MM.1S (cell line): ENCODE data around the gene FARP1.

Source experiments
- DNase-seq: peaks from one replicate; pipeline ENCODE4 v3.0.0-alpha.2; 2015
- H2AFZ ChIP-seq: fragments of 300-600 bp; sonication (generic); 2 replicates; pipeline ENCODE4 v1.6.0; 2016; ENCODE audit warnings: antibody characterized with exemption, low read length
- H3F3A ChIP-seq: fragments of 300-600 bp; sonication (generic); 2 replicates; pipeline ENCODE4 v1.6.1; 2016; ENCODE audit warnings: mild to moderate bottlenecking, antibody characterized with exemption, low read length, moderate library complexity, mixed read lengths; ENCODE audit not compliant: insufficient read depth
- H3K27ac ChIP-seq: fragments of 300-600 bp; sonication (generic); 2 replicates; pipeline ENCODE4 v1.5.1; 2016; ENCODE audit warnings: mild to moderate bottlenecking, low read length
- H3K27me3 ChIP-seq: fragments of 300-600 bp; sonication (generic); replicated peaks from 2 replicates; pipeline ENCODE4 v1.6.0; 2016; ENCODE audit warnings: low read length; ENCODE audit not compliant: insufficient read depth
- H3K36me3 ChIP-seq: fragments of 300-600 bp; sonication (generic); replicated peaks from 2 replicates; pipeline ENCODE4 v1.6.1; 2016; ENCODE audit warnings: mild to moderate bottlenecking, low read length, mixed read lengths; ENCODE audit not compliant: insufficient read depth
- H3K4me1 ChIP-seq: fragments of 300-600 bp; sonication (generic); 2 replicates; pipeline ENCODE4 v1.6.1; 2016; ENCODE audit warnings: low read length, mixed read lengths
- H3K4me2 ChIP-seq: fragments of 300-600 bp; sonication (generic); 2 replicates; pipeline ENCODE4 v1.6.0; 2016; ENCODE audit warnings: low read depth, low read length
- H3K4me3 ChIP-seq: fragments of 300-600 bp; sonication (generic); 2 replicates; pipeline ENCODE4 v1.5.1; 2016; ENCODE audit warnings: low read length, mixed read lengths
- H3K79me2 ChIP-seq: fragments of 300-600 bp; sonication (generic); 2 replicates; pipeline ENCODE4 v1.6.1; 2016; ENCODE audit warnings: mixed run types, low read length, mixed read lengths
- H3K9ac ChIP-seq: fragments of 300-600 bp; sonication (generic); 2 replicates; pipeline ENCODE4 v1.6.1; 2016; ENCODE audit warnings: low read length, mixed read lengths
- H3K9me2 ChIP-seq: fragments of 300-600 bp; sonication (generic); replicated peaks from 2 replicates; pipeline ENCODE4 v1.6.1; 2016; ENCODE audit warnings: mild to moderate bottlenecking, low read length, mixed read lengths; ENCODE audit not compliant: insufficient read depth
- H3K9me3 ChIP-seq: fragments of 300-600 bp; sonication (generic); replicated peaks from 2 replicates; pipeline ENCODE4 v1.6.1; 2016; ENCODE audit warnings: mild to moderate bottlenecking, low read length, mixed read lengths; ENCODE audit not compliant: insufficient read depth
- H4K20me1 ChIP-seq: fragments of 300-600 bp; sonication (generic); 2 replicates; pipeline ENCODE4 v1.6.1; 2016; ENCODE audit warnings: mild to moderate bottlenecking, low read length, moderate library complexity, mixed read lengths; ENCODE audit not compliant: insufficient read depth
- EZH2 ChIP-seq: fragments of 300-600 bp; sonication (generic); optimal IDR thresholded peaks from 2 replicates; pipeline ENCODE3; 2017; ENCODE audit warnings: low read depth, mild to moderate bottlenecking, antibody characterized with exemption, low read length, mixed read lengths
- EZH2phosphoT487 ChIP-seq: fragments of 300-600 bp; sonication (generic); IDR thresholded peaks from 2 replicates; pipeline ENCODE4 v1.6.1; 2018; ENCODE audit warnings: antibody characterized with exemption, low read length
- TF ChIP-seq, protein P1 (sequence below): fragments of 300-600 bp; sonication (generic); IDR thresholded peaks from 2 replicates; pipeline ENCODE4 v1.5.1; 2016; ENCODE audit warnings: antibody characterized with exemption, low read length, mixed read lengths

FARP1 gene

DNA sequence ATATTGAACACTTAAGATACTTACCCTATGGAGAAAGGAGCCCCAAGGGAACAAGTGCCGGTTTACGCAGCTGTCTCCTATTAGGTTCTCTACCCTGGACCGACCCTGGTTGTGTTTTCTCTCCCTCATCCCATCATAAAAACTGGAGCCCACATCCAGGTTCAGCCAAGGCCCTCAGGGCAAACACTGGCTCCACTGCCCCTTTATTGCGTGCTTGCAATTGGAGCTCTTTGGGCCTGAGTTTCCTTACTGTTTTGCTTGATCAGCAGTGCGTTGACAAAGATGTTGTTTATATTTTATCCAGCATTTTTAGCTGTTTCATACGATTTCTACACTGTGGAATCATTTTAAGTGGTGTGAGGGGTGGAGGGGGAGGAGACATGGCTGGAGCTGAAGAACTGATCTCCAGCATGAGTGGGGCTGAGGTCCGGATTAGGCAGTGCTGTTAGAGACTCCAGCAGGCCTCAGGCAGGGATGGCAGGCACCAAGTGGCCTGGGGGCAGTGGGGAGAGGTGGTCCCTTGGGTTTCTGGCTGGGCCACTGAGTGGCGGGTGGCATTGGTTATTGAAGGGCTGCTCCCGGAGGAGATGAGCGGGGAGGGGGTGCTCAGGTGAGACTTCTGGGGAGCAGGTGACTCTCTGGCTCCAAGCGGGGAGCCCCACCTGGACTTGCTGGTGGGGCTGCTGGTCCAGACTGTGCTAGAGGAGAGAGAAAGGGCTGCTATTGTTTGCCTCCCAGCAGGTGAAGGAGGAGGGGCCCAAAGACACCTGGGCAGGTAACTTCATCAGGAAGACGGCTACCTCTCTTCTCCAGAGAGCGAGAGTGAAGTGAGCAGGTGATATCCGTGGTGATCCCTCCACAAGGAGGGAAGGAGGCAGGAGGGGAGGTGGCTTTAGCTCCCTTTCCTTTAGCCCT, 96.5 kb downstream of the FARP1 start:
- Histone ChIP-seq H3K4me2 (no peak overlapping the region), H3K27ac (no peak overlapping the region), H3K9me2 (no peaks in the 10 kb centered on the region), H3K79me2 (no peaks in the 10 kb centered on the region), H2AFZ (no peak overlapping the region), H3F3A (no peaks in the 10 kb centered on the region), H3K9me3 (no peaks in the 10 kb centered on the region), H4K20me1 (no peaks in the 10 kb centered on the region), H3K36me3 (no peaks in the 10 kb centered on the region), H3K4me3 (no peak overlapping the region), H3K4me1 (no peaks in the 10 kb centered on the region), H3K27me3 (no peaks in the 10 kb centered on the region), H3K9ac (no peak overlapping the region)
- no peak for DNase-seq
- TF ChIP-seq, protein P1, sequence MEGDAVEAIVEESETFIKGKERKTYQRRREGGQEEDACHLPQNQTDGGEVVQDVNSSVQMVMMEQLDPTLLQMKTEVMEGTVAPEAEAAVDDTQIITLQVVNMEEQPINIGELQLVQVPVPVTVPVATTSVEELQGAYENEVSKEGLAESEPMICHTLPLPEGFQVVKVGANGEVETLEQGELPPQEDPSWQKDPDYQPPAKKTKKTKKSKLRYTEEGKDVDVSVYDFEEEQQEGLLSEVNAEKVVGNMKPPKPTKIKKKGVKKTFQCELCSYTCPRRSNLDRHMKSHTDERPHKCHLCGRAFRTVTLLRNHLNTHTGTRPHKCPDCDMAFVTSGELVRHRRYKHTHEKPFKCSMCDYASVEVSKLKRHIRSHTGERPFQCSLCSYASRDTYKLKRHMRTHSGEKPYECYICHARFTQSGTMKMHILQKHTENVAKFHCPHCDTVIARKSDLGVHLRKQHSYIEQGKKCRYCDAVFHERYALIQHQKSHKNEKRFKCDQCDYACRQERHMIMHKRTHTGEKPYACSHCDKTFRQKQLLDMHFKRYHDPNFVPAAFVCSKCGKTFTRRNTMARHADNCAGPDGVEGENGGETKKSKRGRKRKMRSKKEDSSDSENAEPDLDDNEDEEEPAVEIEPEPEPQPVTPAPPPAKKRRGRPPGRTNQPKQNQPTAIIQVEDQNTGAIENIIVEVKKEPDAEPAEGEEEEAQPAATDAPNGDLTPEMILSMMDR: no peak
- TF ChIP-seq EZH2phosphoT487: no peak
- no peak for TF ChIP-seq EZH2

DNA sequence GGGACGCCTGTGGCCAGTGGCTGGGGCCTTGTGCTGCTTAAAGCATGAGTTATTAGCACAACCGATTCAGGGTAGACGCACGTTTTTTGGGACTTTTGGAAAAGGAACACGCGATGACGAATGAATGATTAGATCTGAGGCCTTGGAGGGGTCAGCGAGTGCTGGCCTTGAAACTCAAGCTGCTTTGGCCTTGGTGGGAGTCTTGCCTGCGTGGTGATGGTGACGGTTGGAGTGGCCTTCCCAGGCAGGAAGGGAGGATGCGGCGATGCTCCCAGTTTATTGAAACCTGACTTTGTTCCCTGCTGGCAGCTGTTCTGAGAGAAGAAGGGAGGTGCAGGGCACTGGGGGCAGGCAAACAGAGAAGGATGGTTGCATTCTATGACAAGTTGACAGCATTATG, 97.2 kb downstream of the FARP1 start:
- Histone ChIP-seq H3K36me3 (no peaks in the 10 kb centered on the region), H4K20me1 (no peaks in the 10 kb centered on the region), H3K9me2 (no peaks in the 10 kb centered on the region), H3K27me3 (no peaks in the 10 kb centered on the region), H3K9me3 (no peaks in the 10 kb centered on the region), H3K4me3 (no peak overlapping the region), H3K9ac (no peak overlapping the region), H3K79me2 (no peaks in the 10 kb centered on the region), H2AFZ (no peak overlapping the region), H3K4me2 (no peak overlapping the region), H3K27ac (no peak overlapping the region), H3F3A (no peaks in the 10 kb centered on the region), H3K4me1 (no peaks in the 10 kb centered on the region)
- no peak for DNase-seq
- TF ChIP-seq EZH2phosphoT487 (no peak), EZH2 (no peak)
- TF ChIP-seq, protein P1: no peak

- no peaks in the 10 kb centered on the region for H3K36me3 ChIP-seq
- H3K4me3 ChIP-seq: no peak overlapping the region
- no peaks in the 10 kb centered on the region for H3K9me3 ChIP-seq
- H3K27ac ChIP-seq: no peak overlapping the region
- no peak overlapping the region for H3K9ac ChIP-seq
- H3K9me2 ChIP-seq: no peaks in the 10 kb centered on the region
- H4K20me1 ChIP-seq: no peaks in the 10 kb centered on the region
- DNase-seq: no peak
- no peaks in the 10 kb centered on the region for H3K79me2 ChIP-seq
- H3F3A ChIP-seq: no peaks in the 10 kb centered on the region
- H3K27me3 ChIP-seq: no peaks in the 10 kb centered on the region
- no peak overlapping the region for H3K4me2 ChIP-seq
- TF ChIP-seq EZH2: no peak
- TF ChIP-seq, protein P1: no peak
- no peak for TF ChIP-seq EZH2phosphoT487
- H2AFZ ChIP-seq: no peak overlapping the region
- H3K4me1 ChIP-seq: no peaks in the 10 kb centered on the region
Measured at GRCh38 chr13:98240974-98241373, 98.1 kb downstream of the FARP1 start.
